ENCODE results near the gene RASGRF2. TPM values are rescaled to one million over a fixed set of nuclear protein-coding genes. Genes with fewer than 3 reads are reported as not detected.
"Not testable (repeated sequence)": the region's sequence is repeated elsewhere in the genome, so short reads cannot be mapped to it uniquely, and the experiment has no call there.

Gene RASGRF2
- total RNA-seq, 1 donor from 2014 or later: 4.8 TPM

- no peak overlapping the region for H3K27ac ChIP-seq (replicated peaks)
- no peaks in the 10 kb centered on the region for H3K27me3 ChIP-seq (ENCODE audit: low read depth)
- DNase-seq: no peak
- TF ChIP-seq, protein P1, sequence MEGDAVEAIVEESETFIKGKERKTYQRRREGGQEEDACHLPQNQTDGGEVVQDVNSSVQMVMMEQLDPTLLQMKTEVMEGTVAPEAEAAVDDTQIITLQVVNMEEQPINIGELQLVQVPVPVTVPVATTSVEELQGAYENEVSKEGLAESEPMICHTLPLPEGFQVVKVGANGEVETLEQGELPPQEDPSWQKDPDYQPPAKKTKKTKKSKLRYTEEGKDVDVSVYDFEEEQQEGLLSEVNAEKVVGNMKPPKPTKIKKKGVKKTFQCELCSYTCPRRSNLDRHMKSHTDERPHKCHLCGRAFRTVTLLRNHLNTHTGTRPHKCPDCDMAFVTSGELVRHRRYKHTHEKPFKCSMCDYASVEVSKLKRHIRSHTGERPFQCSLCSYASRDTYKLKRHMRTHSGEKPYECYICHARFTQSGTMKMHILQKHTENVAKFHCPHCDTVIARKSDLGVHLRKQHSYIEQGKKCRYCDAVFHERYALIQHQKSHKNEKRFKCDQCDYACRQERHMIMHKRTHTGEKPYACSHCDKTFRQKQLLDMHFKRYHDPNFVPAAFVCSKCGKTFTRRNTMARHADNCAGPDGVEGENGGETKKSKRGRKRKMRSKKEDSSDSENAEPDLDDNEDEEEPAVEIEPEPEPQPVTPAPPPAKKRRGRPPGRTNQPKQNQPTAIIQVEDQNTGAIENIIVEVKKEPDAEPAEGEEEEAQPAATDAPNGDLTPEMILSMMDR (IDR thresholded peaks at IDR 0.05; ENCODE audit: borderline replicate concordance): no peak
- intact Hi-C loops (cut with micrococcal nuclease): no loop called here
- H3K36me3 ChIP-seq: peaks cover 76% of the 10 kb centered on the region
- H3K9me3 ChIP-seq (replicated peaks): peaks cover 49% of the 10 kb centered on the region
- H3K4me1 ChIP-seq: no peaks in the 10 kb centered on the region
- no peak overlapping the region for H3K4me3 ChIP-seq
Observed at GRCh38 chr5:81269751-81270393, 309.7 kb downstream of the RASGRF2 start.

DNA sequence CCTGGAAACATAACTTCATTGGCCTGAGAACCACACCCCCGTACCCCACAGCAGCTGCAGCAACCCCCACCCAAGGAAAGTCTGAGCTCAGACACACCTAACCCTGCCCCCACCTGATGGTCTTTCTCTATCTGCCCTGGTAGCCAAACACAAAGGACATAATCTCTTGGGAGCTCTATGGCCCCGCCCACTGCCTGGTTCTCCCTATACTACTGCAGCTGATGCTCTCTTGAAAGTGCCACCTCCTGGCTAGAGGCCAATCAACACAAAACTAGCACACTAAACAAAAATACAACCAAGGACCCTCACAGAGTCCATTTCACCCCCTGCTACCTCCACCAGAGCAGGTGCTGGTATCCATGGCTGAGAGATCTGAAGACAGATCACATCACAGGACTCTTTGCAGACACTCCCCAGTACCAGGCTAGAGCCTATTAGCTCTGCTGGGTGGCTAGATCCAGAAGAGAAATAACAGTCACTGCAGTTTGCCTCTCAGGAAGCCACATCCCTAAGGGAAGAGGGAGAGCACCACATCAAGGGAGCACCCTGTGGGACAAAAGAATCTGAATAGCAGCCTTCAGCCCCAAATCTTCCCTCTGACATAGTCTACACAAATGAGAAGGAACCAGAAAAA lies 310.3 kb downstream of the RASGRF2 start:
- intact Hi-C loops (cut with micrococcal nuclease); H3K4me1 ChIP-seq; H3K27me3 ChIP-seq (ENCODE audit: low read depth); H3K4me3 ChIP-seq; H3K27ac ChIP-seq (replicated peaks); DNase-seq: not testable (repeated sequence)
- Histone ChIP-seq H3K36me3 (peaks cover 69% of the 10 kb centered on the region), H3K9me3 (replicated peaks) (peaks cover 56% of the 10 kb centered on the region)
